Measurements from ENCODE around the gene ATP7B.
A peak's percentile ranks its signal among the peaks of the same experiment; 100 is the strongest.
"Not testable (repeated sequence)": the region's sequence is repeated elsewhere in the genome, so short reads cannot be mapped to it uniquely, and the experiment has no call there.

ATP7B gene

DNA sequence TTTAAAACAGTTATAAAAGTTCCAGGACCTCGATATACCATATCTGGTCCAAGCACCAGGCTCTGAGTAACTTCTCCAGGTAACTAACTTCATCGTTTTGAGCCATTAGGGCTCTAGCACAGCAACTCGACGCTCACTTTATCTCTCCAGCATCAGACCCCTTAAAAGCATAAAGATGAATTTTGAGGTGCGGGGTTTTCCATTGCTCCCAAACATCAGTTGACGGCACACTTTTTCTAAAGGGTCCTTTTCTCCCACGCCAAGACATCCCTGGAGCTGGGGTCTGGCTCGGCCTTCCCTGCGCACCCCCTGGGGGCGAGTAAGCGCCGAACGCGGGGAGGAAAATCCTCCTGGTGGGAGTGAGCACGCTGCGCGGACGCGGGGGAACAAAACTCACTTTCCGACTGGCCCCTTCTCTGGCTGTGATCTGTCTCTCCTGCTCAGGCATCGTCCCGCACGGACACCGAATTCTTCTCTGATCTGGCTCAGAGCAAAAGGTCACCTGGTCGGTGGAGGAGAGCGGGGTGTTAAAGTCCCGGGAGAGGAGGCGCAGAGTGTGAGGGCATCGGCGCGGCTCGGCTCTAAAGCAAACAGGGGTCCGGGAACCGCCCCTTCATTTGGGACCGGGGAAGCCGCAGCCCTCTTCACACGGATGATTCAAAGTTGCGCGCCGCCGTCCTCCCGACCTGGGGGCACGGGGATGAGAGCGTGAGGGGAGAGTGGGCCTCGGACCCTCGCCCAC is at the start of gene ATP7B:
Gene ATP7B (minus strand): TSS at position 561 of the 742 bp plus-strand sequence. CDS start 113 bp downstream, at position 448.
- DNase-seq (ENCODE audit: low read depth in 3 of 3): peak in 2 of 3 experiments; percentile 7 to 17

DNA sequence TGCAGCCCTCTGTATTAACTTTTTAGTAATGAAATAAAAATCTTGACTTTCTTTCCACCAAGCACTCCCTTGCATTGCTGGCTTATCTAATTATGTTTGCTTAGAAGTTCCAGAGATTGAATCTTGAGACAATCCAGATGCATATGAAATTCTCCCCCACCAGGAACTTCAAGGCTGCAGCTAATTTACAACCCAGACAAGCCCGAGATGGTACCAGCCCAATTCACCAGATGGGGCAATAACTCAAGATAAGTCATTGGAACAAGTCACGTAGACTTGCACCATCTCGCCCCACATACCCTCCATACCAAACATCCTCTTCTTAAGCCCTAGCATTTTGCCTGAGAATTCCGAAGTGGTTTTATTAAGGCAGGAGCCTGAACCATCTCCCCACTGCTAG is 42.2 kb upstream of the ATP7B start:
- no peak for DNase-seq (ENCODE audit: low read depth in 3 of 3)

DNA sequence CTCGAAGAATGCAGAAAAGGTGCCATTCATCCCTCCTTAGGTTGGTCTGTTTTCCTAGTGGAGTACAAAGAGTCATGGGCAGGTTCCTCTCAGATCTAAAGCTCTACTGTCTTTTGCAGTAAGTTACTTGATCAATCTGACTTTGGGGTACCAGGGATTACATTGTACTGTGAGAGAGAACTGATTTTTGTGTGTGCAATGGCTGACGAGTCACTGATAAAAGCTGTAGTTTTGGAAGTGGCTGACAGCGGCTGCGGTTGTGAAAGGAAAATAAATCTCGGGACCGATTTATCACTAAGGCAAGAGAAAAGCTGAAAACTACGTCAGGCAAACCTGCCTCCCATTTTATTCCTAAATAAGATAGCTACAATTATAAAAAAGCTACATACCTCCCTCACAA is 40.1 kb upstream of the ATP7B start:
- DNase-seq (ENCODE audit: low read depth in 3 of 3): no peak

DNA sequence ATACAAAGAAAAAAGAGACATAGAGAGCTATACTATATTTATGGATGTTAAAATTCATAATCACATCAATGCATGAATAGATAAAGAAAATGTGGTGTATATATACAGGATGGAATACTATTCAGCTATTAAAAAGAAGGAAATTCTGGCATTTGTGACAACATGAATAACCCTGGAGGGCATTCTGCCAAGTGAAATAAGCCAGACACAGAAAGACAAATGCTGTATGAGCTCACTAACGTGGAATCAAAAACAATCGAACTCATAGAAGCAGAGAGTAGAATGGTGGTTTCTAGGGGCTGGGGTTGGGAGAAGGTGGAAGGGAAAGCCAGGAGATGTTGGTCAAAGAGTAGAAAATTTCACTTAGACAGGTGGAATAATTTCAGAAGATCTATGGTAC is 37.3 kb upstream of the ATP7B start:
- DNase-seq (ENCODE audit: low read depth in 3 of 3): no peak

DNA sequence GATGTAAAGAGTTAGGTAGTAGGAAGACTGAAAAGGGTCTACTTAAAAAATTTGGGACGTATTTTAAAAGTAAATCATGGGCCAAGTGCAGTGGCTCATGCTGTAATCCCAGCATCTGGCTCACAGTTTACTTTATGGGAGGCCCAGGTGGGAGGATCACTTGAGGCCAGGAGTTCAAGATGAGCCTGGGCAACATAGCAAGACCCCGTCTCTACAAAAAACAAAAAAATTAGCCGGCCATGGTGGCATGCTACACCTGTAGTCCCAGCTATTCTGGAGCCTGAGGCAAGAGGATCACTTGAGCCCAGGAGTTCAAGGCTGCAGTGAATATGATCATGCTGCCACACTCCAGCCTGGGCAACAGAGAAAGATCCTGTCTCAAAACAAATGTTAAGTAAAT is 36.2 kb upstream of the ATP7B start:
- DNase-seq (ENCODE audit: low read depth in 3 of 3): no peak

DNA sequence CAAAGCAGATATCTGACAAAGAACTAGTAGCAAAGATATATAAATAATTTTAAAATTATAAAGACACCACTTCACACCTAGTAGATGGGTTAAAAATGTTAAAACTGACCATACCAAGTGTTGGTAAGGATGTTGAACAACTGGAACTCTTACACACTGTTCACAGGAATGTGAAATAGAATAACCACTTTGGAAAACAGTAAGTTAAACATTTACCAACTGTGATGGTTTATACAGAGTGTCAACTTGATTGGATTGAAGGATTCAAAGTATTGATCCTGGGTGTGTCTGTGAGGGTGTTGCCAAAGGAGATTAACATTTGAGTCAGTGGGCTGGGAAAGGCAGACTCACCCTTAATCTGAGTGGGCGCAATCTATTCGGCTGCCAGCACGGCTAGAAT is 32.4 kb upstream of the ATP7B start:
- no peak for DNase-seq (ENCODE audit: low read depth in 3 of 3)

DNA sequence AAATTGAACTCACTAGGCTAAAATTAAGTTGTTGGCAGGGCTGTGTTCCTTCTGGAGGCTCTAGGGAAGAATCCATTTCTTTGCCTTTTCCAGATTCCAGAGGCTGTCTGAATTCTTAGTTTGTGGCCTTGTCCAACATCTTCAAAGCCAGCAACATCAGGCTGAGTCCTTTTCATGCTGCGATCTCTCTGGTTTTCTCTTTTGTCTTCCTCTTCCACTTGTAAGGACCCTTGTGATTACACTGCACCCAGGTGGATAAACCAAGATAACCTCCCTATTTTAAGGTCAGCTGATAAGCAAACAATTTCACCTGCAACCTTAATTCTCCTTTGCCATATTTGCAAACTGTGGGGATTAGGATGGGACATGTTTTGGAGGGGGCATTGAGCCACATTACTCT is 24.8 kb upstream of the ATP7B start:
- no peak for DNase-seq (ENCODE audit: low read depth in 3 of 3)

DNA sequence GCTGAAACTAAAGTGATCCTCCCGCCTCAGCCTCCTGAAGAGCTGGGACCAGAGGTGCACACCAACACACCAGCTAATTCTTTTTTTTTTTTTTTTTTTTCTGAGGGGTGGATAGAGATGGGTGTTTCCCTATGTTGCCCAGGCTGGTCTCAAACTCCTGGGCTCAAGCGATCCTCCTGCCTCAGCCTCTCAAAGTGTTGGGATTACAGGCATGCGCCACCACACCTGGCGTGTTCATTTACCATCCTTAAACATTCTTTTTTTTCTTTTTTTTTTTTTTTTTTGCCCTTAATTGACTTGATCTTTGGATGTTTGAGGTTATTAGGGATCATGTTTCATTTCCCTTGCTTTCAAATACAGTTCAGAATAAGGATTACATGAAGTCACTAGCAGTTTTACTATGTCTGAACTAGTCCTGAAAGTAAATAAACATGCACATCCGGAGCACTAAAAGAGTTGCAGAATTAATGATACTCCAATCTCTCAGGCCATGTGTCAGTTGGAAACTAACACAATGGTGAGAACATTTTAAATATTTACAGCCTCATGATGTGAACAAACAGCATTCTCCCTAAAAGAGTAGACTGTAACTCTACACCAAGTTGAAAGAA is 23.5 kb upstream of the ATP7B start:
- DNase-seq (ENCODE audit: low read depth in 3 of 3): no peak

DNA sequence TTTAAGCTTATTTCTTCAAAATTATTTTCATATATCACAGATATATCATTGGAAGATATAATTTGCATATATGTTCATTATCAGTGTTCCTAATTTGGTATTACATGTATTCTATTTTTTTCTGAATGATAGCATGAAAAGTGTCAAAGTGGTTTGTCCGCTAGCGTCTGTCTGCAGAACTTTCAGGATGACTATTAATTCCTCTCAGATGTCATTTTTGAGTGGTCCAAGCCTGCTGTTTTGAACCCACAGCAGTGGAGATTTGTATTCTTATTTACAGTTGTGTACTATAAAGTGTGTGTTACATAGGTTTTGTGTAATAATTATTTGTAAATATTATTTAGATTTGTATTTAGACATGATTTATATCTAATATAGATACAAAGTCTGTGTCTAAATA is 21.8 kb upstream of the ATP7B start:
- no peak for DNase-seq (ENCODE audit: low read depth in 3 of 3)

DNA sequence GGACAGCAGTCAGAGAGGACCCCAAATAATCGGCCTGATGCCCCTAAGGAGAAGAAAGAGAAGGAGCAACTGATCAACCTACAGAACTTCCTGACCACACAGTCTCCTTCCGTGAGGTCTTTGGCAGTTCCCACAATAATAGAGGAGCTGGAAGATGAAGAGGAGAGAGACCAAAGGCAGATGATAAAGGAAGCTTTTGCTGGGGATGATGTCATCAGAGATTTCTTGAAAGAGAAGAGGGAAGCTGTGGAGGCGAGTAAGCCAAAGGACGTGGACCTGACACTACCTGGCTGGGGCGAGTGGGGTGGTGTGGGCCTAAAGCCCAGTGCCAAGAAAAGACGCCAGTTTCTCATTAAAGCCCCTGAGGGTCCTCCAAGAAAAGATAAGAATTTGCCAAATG is 19.2 kb upstream of the ATP7B start:
- not testable (repeated sequence) for DNase-seq (ENCODE audit: low read depth in 3 of 3)

DNA sequence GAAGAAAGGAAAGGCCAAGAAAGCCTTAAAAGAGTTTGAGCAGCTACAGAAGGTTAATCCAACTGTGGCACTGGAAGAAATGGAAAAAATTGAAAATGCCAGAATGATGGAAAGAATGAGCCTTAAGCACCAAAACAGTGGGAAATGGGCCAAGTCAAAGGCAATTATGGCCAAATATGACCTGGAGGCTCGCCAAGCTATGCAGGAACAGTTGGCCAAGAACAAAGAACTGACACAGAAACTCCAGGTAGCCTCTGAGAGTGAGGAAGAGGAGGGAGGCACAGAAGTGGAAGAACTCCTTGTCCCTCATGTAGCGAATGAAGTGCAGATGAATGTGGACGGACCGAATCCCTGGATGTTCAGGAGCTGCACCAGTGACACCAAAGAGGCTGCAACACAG is 18.3 kb upstream of the ATP7B start:
- no peak for DNase-seq (ENCODE audit: low read depth in 3 of 3)

DNA sequence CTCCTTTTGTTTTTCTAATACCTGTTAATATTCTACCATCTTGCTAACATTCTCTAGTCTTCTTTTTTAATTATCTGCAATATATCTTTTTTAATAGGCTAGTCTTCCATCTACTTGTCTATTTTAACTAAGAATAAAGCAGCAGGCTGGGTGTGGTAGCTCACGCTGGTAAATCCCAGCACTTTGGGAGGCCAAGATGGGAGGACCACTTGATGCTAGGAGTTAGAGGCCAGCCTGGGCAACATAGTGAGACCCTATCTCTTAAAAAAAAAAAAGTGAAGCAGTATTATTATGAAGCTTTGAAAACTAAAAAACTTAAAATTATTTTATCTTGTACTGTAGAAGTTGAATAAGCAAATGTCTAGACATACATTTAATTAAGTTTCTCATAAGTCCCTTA is 16.6 kb upstream of the ATP7B start:
- no peak for DNase-seq (ENCODE audit: low read depth in 3 of 3)

DNA sequence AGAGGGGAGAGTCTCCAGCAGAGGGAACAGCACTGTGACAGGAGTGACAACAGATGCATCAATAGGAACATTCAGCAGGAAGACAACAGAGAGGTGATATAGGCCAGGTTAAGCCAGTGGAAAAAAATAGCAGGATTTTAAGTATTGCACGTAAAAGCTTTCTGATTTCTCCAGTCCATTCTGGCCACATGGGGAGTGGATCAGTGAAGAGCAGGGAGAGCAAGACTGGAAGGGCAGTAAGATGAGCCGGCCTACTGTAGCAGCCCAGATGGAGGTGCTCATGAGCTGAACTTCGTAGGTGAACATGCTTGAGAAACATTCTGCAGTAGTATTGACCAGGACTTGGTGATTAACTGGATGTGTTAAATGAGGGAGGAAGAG is 15.0 kb upstream of the ATP7B start:
- no peak for DNase-seq (ENCODE audit: low read depth in 3 of 3)

DNA sequence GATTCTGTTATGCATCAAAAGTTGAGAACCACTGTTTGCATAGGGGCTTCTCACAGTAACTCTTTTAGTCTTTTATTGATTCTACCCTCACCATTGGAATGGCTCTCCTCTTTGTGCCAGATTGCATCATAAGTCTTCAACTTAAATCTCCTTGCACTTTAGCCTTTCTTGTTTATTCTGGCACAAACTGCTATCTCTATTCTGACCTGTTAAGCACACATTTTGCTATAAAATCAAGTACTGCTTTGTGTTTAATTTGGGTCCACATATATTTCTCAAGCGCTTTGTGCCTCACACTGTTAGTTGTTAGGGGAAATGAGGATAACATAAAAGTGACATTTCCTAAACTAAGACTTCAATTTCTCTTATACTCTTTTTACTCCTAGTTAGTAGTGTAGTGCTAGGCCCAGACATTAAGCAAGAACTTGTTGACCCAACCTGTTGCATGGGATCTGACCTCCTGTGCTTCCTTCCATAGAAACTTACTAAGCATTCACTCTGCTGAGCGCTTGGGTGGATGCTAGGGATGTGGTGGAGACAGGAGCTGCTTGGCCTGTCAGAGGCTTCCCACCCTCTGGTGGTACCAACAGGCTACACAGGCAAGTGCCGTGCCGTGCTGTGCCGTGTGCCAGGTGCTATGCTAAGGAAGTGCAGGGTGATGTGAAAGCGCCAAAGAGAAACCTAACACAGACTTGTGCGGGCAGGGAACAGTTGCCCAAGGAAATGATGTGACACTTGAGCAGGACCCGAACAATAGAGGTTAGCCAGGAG is 14.4 kb upstream of the ATP7B start:
- DNase-seq (ENCODE audit: low read depth in 3 of 3): no peak

DNA sequence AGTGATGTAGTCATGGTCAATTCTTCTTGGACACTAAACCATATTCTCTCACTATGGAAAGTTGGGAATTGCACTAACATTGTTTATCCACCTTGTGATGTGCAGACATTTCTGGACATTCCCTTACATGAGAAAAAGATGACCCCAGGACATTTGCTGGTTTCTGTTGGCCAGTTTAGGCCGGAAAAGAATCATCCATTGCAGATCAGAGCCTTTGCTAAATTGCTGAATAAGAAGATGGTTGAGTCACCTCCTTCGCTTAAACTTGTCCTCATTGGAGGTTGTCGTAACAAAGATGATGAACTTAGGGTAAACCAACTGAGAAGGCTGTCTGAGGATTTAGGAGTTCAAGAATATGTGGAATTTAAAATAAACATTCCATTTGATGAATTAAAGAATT is 13.2 kb upstream of the ATP7B start, which contains the start of gene UTP14C:
Gene UTP14C (plus strand): TSS at position 211 of the 400 bp plus-strand sequence. CDS start 4,114 bp downstream, outside the sequence.
- no peak for DNase-seq (ENCODE audit: low read depth in 3 of 3)

DNA sequence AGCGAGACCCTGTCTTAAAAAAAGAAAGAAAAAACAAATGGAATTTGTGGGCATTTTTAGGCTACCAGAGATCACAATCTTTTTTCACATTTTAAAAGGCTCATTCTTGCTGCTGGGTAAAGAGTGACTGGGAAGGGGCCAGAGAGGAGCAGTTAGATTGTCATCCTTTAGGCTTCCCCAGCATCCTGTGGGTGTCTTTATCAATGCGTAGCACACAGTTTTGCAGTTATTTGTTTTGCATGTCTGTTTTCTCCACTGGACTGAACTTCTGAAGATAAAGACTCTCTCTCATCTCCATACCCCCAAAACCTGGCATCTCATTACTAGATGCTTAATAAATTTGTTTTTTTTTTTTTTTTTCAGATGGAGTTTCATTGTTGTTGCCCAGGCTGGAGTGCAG is 11.1 kb upstream of the ATP7B start:
- DNase-seq (ENCODE audit: low read depth in 3 of 3): no peak

DNA sequence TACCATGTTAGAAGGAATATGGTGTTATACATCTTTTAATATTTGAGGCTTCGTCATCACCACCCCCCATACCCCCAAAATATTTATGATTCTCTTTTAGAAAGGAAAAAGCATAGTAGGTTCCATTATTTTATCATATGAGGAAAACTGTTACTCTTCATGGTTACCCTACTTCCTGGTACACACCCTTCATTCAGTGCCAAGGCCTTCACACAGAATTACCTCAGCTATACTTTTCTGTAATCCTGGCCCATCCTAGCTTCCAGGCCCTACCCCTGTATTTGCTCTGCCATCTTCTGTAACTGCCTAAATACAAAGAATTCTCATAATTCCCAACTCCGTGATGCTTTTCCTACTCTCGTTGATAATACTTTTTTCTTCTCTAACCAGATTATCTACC is 8.9 kb upstream of the ATP7B start:
- DNase-seq (ENCODE audit: low read depth in 3 of 3): no peak

DNA sequence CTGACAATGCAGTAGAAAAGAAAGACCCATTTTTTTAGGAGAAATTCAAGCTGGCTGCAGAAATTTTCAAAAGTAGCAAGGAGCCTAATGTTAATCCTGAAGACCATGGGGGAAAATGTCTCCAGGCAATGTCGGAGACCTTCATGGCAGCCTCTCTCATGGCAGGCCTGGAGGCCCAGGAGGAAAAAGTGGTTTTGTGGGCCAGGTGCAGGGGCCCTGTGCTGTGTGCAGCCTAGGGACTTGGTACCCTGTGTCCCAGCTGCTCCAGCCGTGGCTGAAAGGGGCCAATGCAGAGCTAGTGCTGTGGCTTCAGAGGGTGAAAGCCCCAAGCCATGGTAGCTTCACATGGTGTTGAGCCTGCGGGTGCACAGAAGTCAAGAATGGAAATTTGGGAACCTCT is 5.0 kb upstream of the ATP7B start:
- DNase-seq (ENCODE audit: low read depth in 3 of 3): no peak

DNA sequence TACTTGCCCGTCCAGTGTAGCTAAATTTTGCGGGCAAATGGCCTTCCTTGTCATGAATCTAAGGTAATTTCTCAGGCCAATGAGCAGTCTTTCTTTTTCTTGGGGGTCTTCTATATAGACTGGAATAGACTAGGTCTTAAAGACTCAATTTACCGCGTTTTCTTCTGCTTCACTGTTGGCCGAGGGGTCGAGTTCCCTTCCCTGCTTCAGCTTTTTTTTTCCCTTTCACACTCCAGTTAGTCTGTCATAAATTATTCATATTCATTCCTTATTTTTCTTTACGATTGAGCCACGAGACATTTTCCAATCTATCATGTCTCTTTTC is 1.2 kb upstream of the ATP7B start:
- DNase-seq (ENCODE audit: low read depth in 3 of 3): no peak

DNA sequence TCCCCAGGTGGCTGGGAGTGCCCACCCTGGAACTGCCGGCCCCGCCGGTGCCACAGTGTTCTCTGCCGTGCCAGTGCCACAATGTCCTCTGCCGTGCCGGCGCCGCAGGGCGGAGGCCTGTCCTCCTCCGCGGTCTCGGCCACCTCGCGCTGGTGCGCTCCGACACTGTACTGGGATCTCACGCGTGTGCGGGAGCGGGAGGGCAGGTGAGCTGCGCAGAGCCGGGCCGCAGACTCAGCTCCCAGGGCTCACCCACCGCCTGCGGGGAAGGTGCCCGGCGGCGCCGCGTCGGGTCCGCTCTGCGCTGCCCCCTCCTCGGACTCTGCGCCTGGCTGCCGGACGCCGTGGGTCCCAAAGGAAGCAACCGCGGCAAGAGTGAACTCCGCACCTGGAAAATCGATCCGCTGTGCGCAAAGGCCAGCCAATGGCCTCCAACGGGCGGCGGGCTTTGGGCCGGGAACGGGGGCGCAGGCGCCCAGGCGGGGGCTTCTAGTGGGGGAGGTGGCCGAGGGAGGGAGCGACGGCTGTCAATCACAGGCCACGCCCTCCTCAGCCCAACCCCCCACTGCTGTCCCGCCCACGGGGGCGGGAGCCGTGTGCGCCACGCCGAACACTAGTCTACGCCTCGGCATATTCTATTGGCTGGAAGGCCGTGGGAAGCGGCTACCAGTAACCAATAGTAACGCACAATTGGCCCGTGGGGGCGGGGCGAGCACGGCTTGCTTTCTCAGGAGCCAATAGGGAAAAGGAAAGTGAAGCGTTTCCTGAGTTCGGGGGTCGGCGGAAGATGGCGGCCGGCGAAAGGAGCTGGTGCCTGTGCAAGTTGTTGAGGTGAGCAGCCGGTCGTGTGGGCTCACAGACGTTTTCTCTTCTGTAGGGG is 622 bp upstream of the ATP7B start, which contains the start of gene ALG11:
Gene ALG11 (plus strand): TSS at position 767 of the 880 bp plus-strand sequence. CDS start 21 bp downstream, at position 788.
- DNase-seq (ENCODE audit: low read depth in 3 of 3): peak; percentile 99 to 100 (median 100)

DNA sequence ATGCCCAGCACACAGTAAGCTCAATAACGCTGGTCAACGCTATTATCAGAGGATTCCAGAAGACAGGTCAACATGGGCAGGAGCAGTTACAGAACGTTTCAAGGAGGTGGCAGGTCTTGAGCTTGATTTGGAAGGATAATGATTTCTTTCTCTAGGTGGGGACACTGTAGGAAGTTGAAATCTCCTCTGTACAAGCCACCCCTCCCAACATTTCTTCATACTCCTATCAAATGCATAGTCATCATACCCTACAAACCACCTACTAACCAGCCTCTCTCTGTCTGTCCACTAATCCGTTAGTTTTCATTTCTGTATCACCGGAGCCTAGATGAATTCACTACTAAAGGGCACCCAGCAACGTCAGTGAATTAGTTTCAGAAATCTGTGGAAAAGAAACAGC is 1.3 kb downstream of the ATP7B start:
- no peak for DNase-seq (ENCODE audit: low read depth in 3 of 3)

All from stimulated activated CD4-positive, alpha-beta T cell treated with anti-CD3 and anti-CD28 coated beads, TNF-alpha, amount 100 ng/mL, for 24 hours (primary cell).